ENCODE results near the gene GNRHR. TPM values are rescaled to one million over a fixed set of nuclear protein-coding genes. Genes with fewer than 3 reads are reported as not detected.
A peak's percentile ranks its signal among the peaks of the same experiment; 100 is the strongest.

Gene GNRHR
- total and polyA plus RNA-seq, 2 experiments from 2014 or later = 0.10 TPM; not detected in 1

DNA sequence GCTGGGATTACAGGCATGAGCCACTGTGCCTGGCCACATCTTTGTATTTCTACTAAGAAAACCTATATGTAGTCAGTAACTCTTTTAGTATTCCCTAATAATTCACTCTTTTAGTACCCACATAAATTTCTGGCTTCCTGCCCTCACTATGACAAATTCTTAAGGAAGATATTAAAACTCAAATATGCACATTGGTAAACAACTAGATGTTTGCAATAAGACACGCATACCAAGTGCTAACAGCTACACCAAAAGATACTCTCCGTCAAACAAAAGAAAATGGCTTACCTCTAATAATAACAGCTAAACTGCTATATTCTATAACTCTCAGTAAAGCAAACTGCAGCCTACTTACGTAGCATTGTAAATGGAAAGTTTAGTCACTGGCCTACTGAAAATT lies 59.5 kb downstream of the GNRHR start:
- H3K9me3 Mint-ChIP-seq = no peaks in the 10 kb centered on the region
- peak overlapping the region; percentile 34; the same call in 1 of the 2 replicates for H3K27ac Mint-ChIP-seq
- Histone ChIP-seq H2AFZ (no peak overlapping the region), H3K27ac (ENCODE audit: low read depth) (no peak overlapping the region), H3K79me2 (replicated peaks; ENCODE audit: insufficient read depth) (peaks cover 87% of the 10 kb centered on the region), H3K4me1 (ENCODE audit: insufficient read depth) (no peaks in the 10 kb centered on the region; the same call in 1 of the 2 replicates), H4K20me1 (replicated peaks; ENCODE audit: insufficient read depth) (no peaks in the 10 kb centered on the region), H3K9me2 (ENCODE audit: insufficient read depth) (no peaks in the 10 kb centered on the region), H3K4me2 (no peak overlapping the region), H3F3A (replicated peaks; ENCODE audit: low read depth) (no peaks in the 10 kb centered on the region), H3K36me3 (ENCODE audit: insufficient read depth) (peaks cover 7% of the 10 kb centered on the region; the same call in 1 of the 2 replicates), H3K27me3 (ENCODE audit: insufficient read depth) (no peaks in the 10 kb centered on the region), H3K4me3 (no peak overlapping the region)
- no peak overlapping the region for H3K4me3 Mint-ChIP-seq
- ATAC-seq (no peak), DNase-seq (ENCODE audit: low spot score) (no peak)
- peaks cover 1% of the 10 kb centered on the region; the same call in 1 of the 3 replicates for H3K4me1 Mint-ChIP-seq
- peaks cover 14% of the 10 kb centered on the region for H3K36me3 Mint-ChIP-seq (ENCODE audit: low read depth)
- peaks cover 1% of the 10 kb centered on the region for H3K27me3 Mint-ChIP-seq (ENCODE audit: insufficient read depth, low read depth, poor library complexity)
- TF ChIP-seq EZH2phosphoT487 (IDR thresholded peaks at IDR 0.05; ENCODE audit: unreplicated experiment) (no peak), REST (IDR thresholded peaks at IDR 0.05; ENCODE audit: unreplicated experiment) (no peak), EZH2 (IDR thresholded peaks at IDR 0.05; ENCODE audit: low read depth, unreplicated experiment) (no peak), ETS1 (IDR thresholded peaks at IDR 0.05) (no peak), ZNF462 (CRISPR knock-in tag; IDR thresholded peaks at IDR 0.05) (no peak), CREB1 (CRISPR knock-in tag; IDR thresholded peaks at IDR 0.05; ENCODE audit: low read depth) (no peak), NANOG (IDR thresholded peaks at IDR 0.05; ENCODE audit: borderline replicate concordance) (no peak), STAT1 (IDR thresholded peaks at IDR 0.05; ENCODE audit: unreplicated experiment) (no peak), JUNB (IDR thresholded peaks at IDR 0.05; ENCODE audit: unreplicated experiment) (no peak)
- TF ChIP-seq, protein P1, sequence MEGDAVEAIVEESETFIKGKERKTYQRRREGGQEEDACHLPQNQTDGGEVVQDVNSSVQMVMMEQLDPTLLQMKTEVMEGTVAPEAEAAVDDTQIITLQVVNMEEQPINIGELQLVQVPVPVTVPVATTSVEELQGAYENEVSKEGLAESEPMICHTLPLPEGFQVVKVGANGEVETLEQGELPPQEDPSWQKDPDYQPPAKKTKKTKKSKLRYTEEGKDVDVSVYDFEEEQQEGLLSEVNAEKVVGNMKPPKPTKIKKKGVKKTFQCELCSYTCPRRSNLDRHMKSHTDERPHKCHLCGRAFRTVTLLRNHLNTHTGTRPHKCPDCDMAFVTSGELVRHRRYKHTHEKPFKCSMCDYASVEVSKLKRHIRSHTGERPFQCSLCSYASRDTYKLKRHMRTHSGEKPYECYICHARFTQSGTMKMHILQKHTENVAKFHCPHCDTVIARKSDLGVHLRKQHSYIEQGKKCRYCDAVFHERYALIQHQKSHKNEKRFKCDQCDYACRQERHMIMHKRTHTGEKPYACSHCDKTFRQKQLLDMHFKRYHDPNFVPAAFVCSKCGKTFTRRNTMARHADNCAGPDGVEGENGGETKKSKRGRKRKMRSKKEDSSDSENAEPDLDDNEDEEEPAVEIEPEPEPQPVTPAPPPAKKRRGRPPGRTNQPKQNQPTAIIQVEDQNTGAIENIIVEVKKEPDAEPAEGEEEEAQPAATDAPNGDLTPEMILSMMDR (conservative IDR thresholded peaks at IDR 0.05; ENCODE audit: low read depth in 2 of 2) = no peak

Measured in GM23338 (cell line).